GM23248 (cell line): ENCODE data around the gene C2CD2.

Source experiments
- EZH2 ChIP-seq: fragments of 200-600 bp; sonication (generic); IDR thresholded peaks from 2 replicates; pipeline ENCODE4 v1.6.1; 2018; ENCODE audit warnings: antibody characterized with exemption, mild to moderate bottlenecking; ENCODE audit not compliant: insufficient read depth, poor library complexity, severe bottlenecking
- EZH2phosphoT487 ChIP-seq: fragments of 200-600 bp; sonication (generic); IDR thresholded peaks from 2 replicates; pipeline ENCODE4 v1.6.1; 2018; ENCODE audit warnings: antibody characterized with exemption, moderate library complexity, mild to moderate bottlenecking, low read depth; ENCODE audit not compliant: insufficient read depth

DNA sequence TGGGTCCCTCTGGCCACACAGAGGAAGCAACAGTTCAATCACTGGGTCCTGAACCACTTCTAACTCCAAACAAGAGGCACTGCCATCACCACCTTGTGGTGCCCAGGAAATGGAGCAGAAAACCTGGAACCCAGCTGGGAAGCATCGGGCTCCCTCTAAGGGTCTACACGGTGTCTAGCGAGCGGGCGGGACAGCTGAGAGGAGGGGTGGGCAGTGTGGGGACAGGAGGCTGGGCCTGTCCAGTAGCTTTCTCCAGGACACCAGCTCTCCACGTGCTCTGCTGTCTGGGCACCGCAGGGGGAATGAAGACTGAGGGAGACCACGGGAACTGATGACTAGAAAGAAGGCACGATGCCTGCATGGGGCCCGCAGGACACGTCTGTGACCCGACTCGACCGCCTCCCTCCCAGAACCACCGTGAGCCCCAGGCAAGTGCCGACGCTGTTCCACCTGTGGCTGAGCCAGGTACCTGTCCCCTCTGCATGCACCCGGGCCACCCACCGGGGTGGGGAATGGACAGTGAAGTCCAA is 69.3 kb downstream of the C2CD2 start:
- no peak for TF ChIP-seq EZH2
- no peak for TF ChIP-seq EZH2phosphoT487
